ENCODE data around the gene ACVR2B.
A peak's percentile ranks its signal among the peaks of the same experiment; 100 is the strongest.

The ACVR2B gene

DNA sequence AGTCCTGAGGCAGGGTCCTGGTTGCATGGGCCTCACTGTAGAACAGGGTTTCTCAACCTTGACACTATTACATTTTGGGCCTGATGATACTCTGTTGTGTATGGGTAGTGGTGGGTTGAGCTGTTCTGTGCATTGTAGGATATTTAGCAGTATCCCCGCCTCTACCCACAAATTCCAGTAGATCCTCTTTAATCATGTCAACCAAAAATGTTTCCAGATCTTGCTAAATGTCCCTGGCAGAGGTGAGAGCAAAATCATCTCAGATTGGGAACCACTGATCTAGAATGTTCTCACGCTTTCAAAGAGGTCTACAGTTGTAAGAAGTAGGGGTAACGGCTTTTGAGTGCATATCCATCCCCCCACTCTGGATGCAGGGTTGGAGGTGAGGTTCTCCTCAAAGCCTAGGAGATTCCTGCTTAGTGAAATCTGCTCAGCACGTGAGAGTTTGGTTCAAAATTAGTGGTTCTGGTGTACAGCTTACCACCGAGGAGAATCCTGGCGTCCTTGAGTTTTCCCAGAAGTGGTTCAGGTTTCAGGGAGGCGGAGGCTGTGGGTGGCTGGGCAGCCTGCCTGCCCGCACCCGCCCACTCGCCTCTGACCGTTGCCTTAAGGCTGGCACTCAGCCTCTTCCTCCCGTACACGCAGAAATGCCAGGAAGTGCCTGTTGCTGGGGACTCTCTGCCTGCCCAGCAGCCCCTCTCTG lies 5.3 kb downstream of the ACVR2B start:
- DNase-seq = no peak

DNA sequence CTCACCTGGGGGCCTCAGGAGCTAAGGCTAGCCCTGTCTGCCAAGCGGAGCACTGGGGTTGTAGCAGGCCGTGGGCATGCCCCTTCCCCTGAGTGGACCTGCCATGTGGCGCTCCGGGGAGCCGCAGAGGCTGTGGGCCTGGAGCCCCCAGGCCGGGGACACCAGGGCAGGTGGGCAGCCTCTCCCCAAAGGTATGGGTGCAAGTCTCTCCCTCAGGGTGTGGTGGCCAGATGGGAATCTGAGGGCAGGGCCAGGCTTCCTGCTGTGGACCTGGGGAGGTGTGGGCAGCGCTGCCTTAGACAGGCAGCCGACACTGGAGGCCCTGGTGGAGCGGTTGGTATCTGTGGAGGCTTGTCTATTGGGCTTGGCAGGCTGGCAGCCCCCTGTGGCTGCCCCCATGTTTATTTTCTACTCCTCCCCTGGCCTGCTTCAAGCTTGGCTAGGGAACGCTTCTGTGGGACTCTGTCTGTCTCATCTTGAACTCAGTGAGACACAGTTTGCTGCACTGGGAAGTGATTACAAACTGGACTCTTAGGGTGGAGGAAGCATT lies 5.9 kb downstream of the ACVR2B start:
- no peak for DNase-seq

DNA sequence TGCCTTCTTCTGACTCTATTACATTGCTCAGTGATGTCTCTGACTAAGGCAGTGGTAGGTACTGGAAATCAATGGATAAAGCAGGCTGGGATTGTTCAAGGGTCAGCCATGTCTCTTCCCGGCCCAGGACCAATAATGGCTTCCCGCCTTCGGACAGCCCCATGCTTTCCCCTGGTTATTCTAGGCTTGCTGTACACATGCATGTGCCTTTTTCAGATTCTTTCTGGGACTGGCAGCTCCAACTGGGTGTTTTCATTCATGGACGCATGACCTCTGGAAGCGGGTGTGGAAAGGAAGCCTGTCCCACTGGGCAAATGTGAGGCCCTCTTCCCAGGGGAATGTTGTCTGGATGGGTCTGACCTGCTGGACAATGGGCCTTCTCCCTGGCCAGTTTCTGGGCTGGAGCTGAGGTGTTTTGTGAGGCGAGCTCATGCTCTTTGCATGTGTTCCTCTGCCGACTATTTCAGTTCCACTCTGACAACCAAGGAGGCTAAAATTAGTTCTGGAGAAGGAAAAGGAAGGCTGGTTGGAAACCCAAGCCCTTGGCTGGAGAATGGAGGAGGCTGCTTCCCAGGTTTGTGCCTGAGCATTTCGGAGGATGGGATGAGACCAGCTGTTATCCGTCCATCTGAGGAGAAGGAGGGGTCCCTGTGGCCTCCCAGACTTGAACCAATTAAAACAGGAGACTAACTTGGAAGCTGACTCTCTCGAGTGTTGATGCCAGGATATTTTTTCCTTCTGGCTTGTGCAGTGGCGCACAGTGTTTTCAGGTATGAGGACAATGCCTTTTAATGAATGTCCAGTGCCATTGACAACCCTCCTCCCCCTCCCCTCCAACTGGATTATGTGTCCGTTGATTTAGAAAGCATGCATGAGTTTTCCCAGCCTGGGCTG lies 6.9 kb downstream of the ACVR2B start:
- DNase-seq = no peak

DNA sequence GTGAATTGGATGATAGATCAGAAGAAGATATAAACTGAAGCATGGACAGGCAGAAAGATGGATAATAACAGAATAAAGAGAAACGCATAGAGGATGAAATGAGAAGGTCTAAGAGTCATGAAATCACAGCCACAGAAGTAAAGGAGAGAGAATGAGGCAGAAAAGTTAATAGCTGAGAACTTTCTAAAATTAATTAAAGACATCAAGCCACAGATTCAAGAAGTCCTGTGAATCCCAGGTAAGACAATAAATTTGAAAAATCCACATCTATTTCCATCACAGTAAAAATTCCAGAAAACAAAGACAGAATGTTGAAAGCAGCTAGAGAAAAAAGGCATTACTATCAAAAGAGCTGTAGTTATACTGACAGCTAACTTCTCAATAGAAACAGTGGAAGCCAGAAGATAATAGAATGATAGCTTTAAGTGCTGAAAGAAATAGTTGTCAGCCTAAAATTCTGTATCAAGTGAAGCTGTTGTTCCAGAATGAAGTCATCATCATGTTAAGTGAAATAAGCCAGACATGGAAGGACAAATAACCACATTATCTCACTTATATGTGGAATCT lies 12.0 kb downstream of the ACVR2B start:
- DNase-seq = no peak

DNA sequence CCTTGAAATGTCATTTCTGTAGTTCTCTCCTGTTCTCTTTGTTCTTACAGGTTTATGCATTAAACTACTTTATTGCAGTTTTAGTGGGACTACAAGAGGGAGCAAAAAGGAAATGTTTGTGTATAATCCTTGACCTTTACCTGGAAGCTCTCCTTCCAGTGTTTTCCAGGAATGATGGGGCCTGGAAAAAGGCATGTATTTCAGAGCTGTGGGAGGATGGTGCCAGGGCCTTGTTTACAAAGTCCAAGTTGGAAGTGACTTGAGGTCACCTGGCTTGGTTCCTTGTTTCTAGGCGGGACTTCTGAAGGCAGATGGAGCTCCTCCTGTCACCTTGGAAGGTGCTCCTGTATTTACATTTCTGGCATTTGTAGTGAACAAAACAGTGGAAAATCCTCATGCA lies 15.1 kb downstream of the ACVR2B start:
- DNase-seq = no peak

DNA sequence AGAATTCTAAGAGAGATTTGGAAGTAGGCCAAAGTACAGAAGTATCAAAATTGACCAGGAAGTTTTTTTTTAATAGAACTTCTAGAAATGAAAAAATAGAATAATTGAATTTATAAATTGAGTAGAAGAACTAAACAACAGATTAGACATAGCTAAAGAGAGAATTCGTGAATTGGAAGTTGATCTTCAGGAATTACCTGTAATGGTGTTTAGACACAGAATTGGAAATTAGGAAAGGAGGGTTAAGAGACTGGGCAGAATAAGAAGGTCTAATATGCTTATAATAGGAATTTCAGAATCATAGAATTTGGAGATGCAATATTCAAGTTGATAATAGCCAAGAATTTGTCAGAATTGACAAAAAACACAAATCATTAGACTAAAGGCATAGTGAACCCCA lies 16.2 kb downstream of the ACVR2B start:
- no peak for DNase-seq

DNA sequence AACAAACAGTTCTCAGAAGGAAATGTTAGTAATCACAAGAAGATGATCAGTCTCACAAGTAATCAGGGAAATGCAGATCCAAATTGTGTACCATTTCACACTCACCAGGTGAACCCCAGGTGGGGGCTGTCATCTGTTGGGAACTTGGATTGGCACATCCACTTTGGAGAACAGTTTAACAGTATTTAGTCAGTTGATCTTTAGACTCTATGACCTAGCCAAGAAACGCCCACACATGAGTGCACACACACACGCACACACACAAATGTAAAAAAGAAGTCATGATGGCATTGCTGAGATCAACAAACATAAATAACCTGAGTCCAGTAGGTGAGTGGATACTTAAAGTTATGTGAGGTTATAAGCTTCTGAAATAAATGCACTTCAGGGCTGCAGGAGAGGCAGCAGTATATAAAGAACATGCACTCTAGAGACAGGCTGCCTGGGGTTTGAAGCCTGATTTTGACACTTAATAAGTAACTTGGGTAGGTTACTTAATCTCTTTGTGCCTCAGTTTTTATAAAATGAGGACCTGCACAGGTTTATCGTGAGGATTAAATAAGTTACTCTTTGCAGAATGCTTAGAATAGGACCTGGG lies 17.7 kb downstream of the ACVR2B start:
- no peak for DNase-seq

DNA sequence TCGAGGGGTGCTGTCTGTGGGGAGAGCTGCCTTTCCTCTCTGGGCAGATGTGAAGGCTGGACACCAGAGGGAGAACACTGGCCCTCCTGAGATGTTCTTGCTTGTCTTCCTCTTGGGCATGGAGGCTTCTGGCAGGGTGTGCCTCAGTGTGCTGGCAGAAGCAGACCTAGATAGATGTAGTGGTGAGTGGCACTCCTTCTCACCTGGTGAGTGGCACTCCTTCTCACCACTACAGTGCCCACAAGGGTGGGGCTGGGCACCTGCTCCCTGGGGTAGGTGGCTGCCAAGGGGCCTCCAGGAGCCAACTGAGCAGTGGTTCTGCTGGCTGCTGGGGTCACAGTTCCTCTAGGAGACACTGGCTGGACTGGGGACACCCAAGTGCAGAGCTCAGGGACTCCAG lies 18.7 kb downstream of the ACVR2B start:
- DNase-seq = no peak

DNA sequence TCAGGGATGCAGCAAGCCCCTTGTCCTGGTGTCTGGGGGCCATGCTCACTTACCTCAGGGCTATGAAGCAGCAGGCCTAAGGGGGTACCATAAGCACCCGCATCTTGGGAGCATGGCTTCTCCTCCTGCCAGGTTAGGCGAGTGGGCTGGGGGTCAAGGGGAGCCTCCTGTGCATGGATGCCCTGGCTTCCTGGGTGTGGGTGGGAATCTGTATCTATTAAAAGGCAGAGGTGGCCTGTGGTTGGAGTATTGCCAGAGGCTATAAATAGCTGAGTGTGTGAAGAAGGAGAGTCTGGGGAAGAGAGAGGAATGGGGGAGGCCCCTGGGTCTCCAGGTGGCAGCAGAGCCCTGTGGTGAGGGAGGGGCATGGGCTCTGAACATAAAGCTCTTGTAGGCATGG lies 19.5 kb downstream of the ACVR2B start:
- DNase-seq = no peak

DNA sequence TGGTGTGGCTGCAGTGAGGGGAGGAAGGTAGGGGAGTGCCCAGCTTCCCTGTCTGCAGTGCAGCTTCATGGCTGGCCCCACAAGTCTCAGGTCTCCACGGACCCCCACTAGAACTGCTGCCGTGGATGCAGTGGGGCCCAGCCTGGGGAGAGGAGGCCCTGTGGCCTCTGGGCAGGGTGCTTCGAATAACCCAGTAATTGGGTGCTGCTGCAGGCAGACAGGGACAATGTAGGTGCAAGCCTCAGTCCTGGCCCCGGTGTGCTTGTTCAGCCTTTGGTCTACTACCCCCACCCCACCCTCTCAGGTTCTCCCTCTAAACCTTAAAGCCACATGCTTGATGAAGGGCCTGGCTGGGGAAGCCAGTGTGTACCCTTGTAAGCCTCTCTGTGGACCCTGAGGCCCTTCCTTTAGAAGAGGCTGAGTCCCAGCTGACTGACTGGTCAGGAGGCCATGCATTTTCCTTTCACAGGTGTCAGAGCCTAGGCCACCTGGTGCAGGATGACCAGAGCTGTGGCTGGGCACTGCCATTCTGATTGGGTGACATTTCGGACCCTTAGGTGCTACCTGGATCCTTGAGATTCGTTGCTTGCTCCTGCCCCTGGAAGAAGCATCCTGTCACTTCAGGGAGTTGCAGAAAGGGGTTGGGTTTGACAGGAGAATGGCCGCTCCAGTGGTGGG lies 21.4 kb downstream of the ACVR2B start:
- DNase-seq = no peak

DNA sequence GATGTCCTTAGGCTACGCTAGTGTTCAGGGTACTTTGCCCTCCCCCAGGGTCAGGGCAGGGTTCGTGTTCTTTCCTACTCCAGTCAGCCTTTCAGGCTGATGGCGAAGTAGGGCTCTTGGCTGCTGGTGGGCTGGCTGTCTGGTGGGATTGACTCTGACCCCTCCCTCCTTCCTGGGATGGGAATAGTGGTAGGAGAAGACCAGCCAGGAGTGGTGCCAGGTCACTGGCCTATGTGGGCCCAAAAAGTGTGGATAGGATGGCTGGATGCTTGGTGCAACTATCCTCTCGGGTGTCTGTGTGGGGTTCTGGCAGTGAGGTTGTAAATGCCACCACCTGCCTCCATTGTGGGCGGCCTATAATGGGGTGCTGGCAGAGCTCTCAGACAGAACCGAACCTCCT lies 22.0 kb downstream of the ACVR2B start:
- DNase-seq = no peak

DNA sequence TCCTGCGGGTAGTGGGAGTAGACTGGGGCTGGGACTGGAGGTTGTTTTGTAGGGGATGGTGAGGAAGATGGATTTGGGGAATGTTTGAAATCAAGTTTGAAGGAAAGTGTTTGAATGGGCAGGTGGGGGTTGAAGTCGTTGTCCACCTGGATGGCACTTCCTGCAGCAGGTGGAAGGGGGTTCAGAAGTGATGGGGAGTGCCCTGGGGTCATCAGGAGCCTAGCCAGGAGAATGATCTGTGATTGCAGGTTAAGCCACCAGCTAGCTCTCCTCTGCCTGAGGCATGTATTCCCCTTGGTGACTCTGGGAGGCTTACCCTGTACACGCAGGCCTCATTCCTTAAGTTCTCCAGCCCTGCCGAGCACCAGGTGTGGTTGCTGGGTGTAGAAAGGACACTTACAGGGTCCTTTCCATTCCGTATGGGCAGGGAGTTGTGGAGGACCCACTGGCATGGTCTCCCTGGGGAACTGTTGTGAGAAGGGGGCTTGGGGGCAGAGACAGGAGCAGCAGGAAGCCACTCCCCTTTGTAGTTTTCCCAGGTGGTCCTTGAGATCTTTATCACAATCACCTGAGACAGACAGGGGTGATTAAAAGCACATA lies 22.6 kb downstream of the ACVR2B start:
- DNase-seq = no peak

DNA sequence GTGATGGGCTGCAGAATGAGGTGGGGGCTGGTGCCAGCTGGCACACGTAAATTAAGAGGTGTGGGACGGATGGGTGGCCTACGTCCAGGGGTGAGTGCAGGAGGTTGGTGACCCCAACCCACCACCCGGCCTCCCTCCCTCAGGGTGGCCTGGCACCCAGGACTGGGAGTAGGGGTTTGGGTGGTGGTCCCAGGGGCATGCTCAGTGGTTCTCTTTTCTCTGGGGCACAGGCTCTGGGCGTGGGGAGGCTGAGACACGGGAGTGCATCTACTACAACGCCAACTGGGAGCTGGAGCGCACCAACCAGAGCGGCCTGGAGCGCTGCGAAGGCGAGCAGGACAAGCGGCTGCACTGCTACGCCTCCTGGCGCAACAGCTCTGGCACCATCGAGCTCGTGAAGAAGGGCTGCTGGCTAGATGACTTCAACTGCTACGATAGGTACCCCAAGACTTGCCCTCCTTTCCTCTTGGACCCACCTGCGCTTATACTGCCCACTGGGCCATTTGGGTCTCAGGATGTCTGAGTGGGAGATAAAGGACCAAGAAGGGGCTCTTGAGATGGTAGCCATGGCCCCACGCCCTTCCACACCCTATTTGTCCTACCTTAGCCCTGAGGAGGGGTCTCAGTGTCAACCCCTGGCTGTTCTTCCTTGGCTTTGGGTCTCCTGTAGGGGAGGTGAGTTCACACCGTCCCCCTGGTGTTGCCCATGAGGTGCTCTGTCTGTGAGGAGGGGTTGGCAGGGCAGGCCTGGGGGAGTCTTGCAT lies 23.5 kb downstream of the ACVR2B start:
- DNase-seq = no peak

DNA sequence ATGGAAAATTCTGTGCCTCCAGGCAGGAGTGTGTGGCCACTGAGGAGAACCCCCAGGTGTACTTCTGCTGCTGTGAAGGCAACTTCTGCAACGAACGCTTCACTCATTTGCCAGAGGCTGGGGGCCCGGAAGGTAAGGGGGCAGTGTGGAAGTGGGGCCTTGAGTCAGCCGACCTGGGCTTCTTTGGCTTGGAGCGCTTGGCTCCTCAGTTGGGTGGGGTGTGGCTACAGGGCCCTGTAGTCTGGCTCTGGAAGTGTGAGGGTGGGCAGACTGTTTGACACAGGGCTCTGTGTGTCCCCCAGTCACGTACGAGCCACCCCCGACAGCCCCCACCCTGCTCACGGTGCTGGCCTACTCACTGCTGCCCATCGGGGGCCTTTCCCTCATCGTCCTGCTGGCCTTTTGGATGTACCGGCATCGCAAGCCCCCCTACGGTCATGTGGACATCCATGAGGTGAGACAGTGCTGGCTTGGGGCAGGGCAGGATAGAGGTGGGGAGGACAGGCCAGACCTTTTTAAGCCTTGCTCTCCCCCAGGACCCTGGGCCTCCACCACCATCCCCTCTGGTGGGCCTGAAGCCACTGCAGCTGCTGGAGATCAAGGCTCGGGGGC lies 24.3 kb downstream of the ACVR2B start:
- DNase-seq = no peak

DNA sequence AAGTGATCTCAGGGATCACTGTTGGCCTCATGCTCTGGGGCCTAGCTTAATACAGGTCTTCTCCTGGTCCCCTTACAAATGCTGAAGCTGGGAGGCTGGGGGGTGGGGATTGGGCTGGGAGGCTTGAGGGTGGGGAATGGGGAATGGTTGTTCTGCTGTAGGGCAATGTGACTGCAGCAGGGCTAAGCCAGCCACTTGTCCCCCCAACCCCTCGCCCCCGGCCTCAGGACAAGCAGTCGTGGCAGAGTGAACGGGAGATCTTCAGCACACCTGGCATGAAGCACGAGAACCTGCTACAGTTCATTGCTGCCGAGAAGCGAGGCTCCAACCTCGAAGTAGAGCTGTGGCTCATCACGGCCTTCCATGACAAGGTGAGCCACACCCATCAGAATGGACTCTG lies 25.2 kb downstream of the ACVR2B start:
- no peak for DNase-seq

DNA sequence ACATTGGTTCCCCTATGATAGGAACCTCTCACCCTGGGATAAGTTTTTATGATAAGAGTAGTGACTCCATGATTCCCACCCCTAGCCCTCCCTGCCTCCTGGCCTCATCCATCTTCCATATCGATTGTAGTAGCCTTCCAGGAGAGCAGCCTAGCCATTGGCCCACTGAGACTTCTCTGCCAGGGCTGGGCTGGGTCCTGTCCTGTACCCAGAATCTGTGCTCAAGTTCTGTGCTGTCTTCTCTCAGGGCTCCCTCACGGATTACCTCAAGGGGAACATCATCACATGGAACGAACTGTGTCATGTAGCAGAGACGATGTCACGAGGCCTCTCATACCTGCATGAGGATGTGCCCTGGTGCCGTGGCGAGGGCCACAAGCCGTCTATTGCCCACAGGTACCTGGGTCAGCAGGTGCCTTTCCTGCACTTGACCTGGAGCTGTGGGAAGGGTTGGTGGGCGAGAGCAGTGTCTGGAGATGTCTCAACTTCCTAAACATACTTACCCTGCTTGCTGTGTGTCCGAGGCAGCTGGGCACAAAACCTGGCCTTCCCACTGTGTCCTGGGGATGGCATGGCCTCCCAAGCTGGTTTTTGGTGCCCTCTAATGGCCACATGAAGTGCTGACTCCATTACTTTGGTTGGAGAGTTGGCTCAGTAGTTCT lies 25.9 kb downstream of the ACVR2B start:
- DNase-seq = peak; percentile 28

DNA sequence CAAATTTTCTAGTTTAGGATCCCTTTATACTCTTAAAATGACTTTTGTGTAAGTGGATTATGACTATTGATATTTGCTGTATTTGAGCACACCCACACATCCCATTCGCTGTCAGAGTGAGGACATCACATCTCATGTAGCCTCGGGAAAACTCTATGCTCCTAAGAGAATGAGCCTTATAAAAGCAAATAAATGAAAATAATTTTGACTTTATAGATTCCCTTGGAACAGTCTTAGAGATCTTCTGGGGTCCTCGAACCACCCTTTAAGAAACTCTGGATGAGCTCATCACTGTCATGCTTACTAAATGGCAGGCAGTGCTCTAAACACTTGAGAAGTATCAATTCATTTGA lies 26.4 kb downstream of the ACVR2B start:
- no peak for DNase-seq

DNA sequence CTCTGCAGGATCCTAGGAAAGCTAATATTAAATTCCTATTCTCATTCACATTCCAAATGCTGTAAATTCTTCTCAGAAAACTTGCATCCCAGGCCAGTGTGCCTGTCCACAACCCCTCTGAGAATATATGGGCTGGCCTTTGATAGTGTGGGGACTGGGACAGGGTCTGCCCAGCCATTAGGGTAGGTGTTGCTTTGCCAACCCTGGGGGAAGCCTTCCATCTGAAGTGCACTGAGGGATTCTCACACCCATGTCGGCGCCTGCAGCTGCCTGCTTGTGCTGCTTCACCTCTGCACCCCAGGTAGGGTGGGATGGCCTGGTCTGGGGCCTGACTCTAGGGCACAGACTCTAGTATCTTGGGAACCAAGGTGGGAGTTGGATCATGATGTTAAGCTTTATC lies 27.2 kb downstream of the ACVR2B start:
- DNase-seq = no peak

DNA sequence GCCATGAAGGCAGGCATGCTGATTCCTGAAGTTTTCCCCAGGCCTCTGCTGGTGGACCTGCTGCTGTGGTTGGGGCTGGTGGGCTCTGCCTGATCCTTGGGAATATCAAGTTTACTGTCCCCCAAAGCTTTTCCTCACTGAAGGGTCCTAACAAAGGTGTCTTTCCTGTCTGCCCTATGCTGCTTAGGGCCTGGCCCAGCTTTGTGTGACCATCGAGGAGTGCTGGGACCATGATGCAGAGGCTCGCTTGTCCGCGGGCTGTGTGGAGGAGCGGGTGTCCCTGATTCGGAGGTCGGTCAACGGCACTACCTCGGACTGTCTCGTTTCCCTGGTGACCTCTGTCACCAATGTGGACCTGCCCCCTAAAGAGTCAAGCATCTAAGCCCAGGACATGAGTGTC lies 29.3 kb downstream of the ACVR2B start:
- no peak for DNase-seq

DNA sequence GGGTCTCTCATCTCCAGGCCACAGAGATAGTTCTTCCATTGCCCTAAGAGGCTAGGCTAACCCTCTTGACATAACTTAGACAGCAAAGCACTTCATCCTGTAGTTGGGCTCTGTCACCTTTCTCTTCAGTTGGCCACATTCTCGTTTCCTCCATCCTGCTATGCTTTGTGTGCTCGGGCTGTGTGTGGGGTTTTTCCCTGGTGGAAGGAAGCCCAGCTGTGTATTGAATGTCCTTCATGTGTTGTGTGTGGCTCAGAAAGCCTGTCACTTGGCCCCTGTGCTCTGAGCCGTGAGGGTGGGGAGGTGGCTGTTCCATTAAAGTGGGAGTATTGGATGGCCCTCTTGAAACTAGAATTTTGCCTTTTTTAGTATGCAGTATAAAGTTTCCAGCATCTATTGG lies 33.6 kb downstream of the ACVR2B start:
- DNase-seq = no peak

DNA sequence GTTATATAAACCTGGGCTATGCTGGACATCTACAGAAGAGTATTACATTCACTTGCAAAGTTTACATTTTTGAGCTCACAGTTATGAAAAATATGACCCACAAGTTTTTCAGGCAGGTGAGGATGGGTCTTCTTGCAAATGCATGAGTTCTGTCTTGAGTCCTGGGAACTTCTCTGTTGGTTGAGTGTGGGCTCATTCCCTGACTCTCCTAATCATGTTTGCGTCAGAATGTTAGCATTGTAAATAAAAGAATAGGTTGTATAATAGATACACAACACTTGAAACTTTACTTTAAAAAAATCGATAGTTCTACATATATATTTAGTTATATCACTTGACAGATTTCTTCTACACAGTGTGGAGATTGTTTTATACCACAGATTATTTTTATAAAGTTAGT lies 35.3 kb downstream of the ACVR2B start:
- no peak for DNase-seq

Data from activated T-cell treated with anti-CD3 and anti-CD28 coated beads for 4 hours (primary cell).